ENCODE results near the gene MS4A1. TPM values are rescaled to one million over a fixed set of nuclear protein-coding genes. Genes with fewer than 3 reads are reported as not detected.

MS4A1 gene
- total RNA-seq: not detected in 2 replicates
- polyA plus RNA-seq: not detected in 2 replicates

- H3K4me2 ChIP-seq: no peak within 1 kb of the TSS
- H3K9me3 ChIP-seq (ENCODE audit: low read depth): no peaks in the 10 kb centered on the region
- no peak for DNase-seq (ENCODE audit: low spot score)
- no peaks in the 10 kb centered on the region for H3K27me3 ChIP-seq
- no peaks in the 10 kb centered on the region for H3K9me2 ChIP-seq (replicated peaks; ENCODE audit: insufficient read depth)
- no peak within 1 kb of the TSS for H3K4me3 ChIP-seq
- H3K36me3 ChIP-seq (replicated peaks; ENCODE audit: insufficient read depth, low read depth): no peaks in the 10 kb centered on the region
- H3K27ac ChIP-seq: no peak within 1 kb of the TSS
- no peaks in the 10 kb centered on the region for H4K20me1 ChIP-seq (ENCODE audit: insufficient read depth, poor library complexity, severe bottlenecking)
- 62% methylated on average over 4 of the region's 4 CpGs for WGBS (ENCODE audit: low lambda C conversion rate, missing lambda C conversion rate)
- TF ChIP-seq EZH2phosphoT487 (IDR thresholded peaks at IDR 0.05; ENCODE audit: low read depth, severe bottlenecking, unreplicated experiment) (no peak), CTCF (IDR thresholded peaks at IDR 0.05; ENCODE audit: poor library complexity) (no peak), EZH2 (IDR thresholded peaks at IDR 0.05; ENCODE audit: borderline replicate concordance) (no peak)
- no peaks in the 10 kb centered on the region for H3K79me2 ChIP-seq
- no peak within 1 kb of the TSS for H2AFZ ChIP-seq
- H3K4me1 ChIP-seq (ENCODE audit: insufficient read depth): no peaks in the 10 kb centered on the region
These were observed at the start of gene MS4A1 for GRCh38 chr11:60455531-60456042. TSS of gene MS4A1 (plus strand) at chr11:60455847. CDS start at chr11:60462375, 6,528 bp downstream.

GRCh38 chr11:60420015-60420414, 35.6 kb upstream of the MS4A1 start:
- no peaks in the 10 kb centered on the region for H3K9me2 ChIP-seq (replicated peaks; ENCODE audit: insufficient read depth)
- H4K20me1 ChIP-seq (ENCODE audit: insufficient read depth, poor library complexity, severe bottlenecking): no peaks in the 10 kb centered on the region
- TF ChIP-seq EZH2phosphoT487 (IDR thresholded peaks at IDR 0.05; ENCODE audit: low read depth, severe bottlenecking, unreplicated experiment) (no peak), EZH2 (IDR thresholded peaks at IDR 0.05; ENCODE audit: borderline replicate concordance) (no peak), CTCF (IDR thresholded peaks at IDR 0.05; ENCODE audit: poor library complexity) (no peak)
- H3K27ac ChIP-seq: no peak overlapping the region
- no peaks in the 10 kb centered on the region for H3K36me3 ChIP-seq (replicated peaks; ENCODE audit: insufficient read depth, low read depth)
- H3K4me3 ChIP-seq: no peak overlapping the region
- H2AFZ ChIP-seq: no peak overlapping the region
- no peaks in the 10 kb centered on the region for H3K9me3 ChIP-seq (ENCODE audit: low read depth)
- no peaks in the 10 kb centered on the region for H3K4me1 ChIP-seq (ENCODE audit: insufficient read depth)
- no peaks in the 10 kb centered on the region for H3K27me3 ChIP-seq
- no peaks in the 10 kb centered on the region for H3K79me2 ChIP-seq
- no peak overlapping the region for H3K4me2 ChIP-seq
- no peak for DNase-seq (ENCODE audit: low spot score)
- 30% methylated on average over 2 of the region's 2 CpGs for WGBS (ENCODE audit: low lambda C conversion rate, missing lambda C conversion rate)

- Histone ChIP-seq H3K9me3 (ENCODE audit: low read depth) (no peaks in the 10 kb centered on the region), H2AFZ (no peak overlapping the region), H4K20me1 (ENCODE audit: insufficient read depth, poor library complexity, severe bottlenecking) (no peaks in the 10 kb centered on the region), H3K9me2 (replicated peaks; ENCODE audit: insufficient read depth) (no peaks in the 10 kb centered on the region), H3K27me3 (no peaks in the 10 kb centered on the region), H3K27ac (no peak overlapping the region), H3K4me1 (ENCODE audit: insufficient read depth) (no peaks in the 10 kb centered on the region), H3K79me2 (no peaks in the 10 kb centered on the region), H3K4me2 (no peak overlapping the region), H3K4me3 (no peak overlapping the region), H3K36me3 (replicated peaks; ENCODE audit: insufficient read depth, low read depth) (no peaks in the 10 kb centered on the region)
- WGBS (ENCODE audit: low lambda C conversion rate, missing lambda C conversion rate): 73% methylated on average over 1 of the region's 1 CpG
- no peak for TF ChIP-seq EZH2 (IDR thresholded peaks at IDR 0.05; ENCODE audit: borderline replicate concordance)
- TF ChIP-seq CTCF (IDR thresholded peaks at IDR 0.05; ENCODE audit: poor library complexity): no peak
- TF ChIP-seq EZH2phosphoT487 (IDR thresholded peaks at IDR 0.05; ENCODE audit: low read depth, severe bottlenecking, unreplicated experiment): no peak
- no peak for DNase-seq (ENCODE audit: low spot score)
These were observed 33.0 kb upstream of the MS4A1 start for GRCh38 chr11:60422609-60423008.
